Neural cell (in vitro differentiated cells): ENCODE results near the gene DEGS2. TPM values are rescaled to one million over a fixed set of nuclear protein-coding genes. Genes with fewer than 3 reads are reported as not detected.

Experiments used
- H2AFZ ChIP-seq: fragments of 200-600, 300-800 bp; sonication (generic), shearing (Covaris generic); 2 replicates; pipeline ENCODE4 v1.6.0; 2014; ENCODE audit warnings: low read depth, mild to moderate bottlenecking, antibody characterized with exemption, low read length, moderate library complexity
- H3F3A ChIP-seq: fragments of 200-600 bp; shearing (Covaris generic); 2 replicates; pipeline ENCODE4 v1.6.1; 2016; ENCODE audit warnings: mild to moderate bottlenecking, moderate library complexity, mixed read lengths, antibody characterized with exemption, low read length; ENCODE audit not compliant: insufficient read depth, poor library complexity, severe bottlenecking
- H3K27ac ChIP-seq: fragments of 200-600, 300-800 bp; sonication (generic), shearing (Covaris generic); 2 replicates; pipeline ENCODE4 v1.5.1; 2014; ENCODE audit warnings: mild to moderate bottlenecking, low read length, moderate library complexity
- H3K27me3 ChIP-seq: fragments of 300-800, 200-600 bp; sonication (generic), shearing (Covaris generic); 2 replicates; pipeline ENCODE4 v1.6.0; 2014; ENCODE audit warnings: mild to moderate bottlenecking, low read depth, low read length, moderate library complexity; ENCODE audit not compliant: insufficient read depth
- H3K36me3 ChIP-seq: fragments of 300-800, 200-600 bp; sonication (generic), shearing (Covaris generic); 2 replicates; pipeline ENCODE4 v1.5.1; 2014; ENCODE audit warnings: mild to moderate bottlenecking, antibody characterized with exemption, low read length, moderate library complexity; ENCODE audit not compliant: insufficient read depth
- H3K4me2 ChIP-seq: fragments of 300-800, 200-600 bp; sonication (generic), shearing (Covaris generic); 2 replicates; pipeline ENCODE4 v1.6.0; 2014; ENCODE audit warnings: mild to moderate bottlenecking, low read length
- H3K4me3 ChIP-seq: fragments of 300-800, 200-600 bp; sonication (generic), shearing (Covaris generic); 2 replicates; pipeline ENCODE4 v1.5.1; 2014; ENCODE audit warnings: mild to moderate bottlenecking, low read length, moderate library complexity
- H3K79me2 ChIP-seq: fragments of 200-600 bp; shearing (Covaris generic); replicated peaks from 2 replicates; pipeline ENCODE4 v1.6.0; 2014; ENCODE audit warnings: mild to moderate bottlenecking, low read length, moderate library complexity; ENCODE audit not compliant: insufficient read depth
- H3K9ac ChIP-seq: fragments of 300-800, 200-600 bp; sonication (generic), shearing (Covaris generic); 2 replicates; pipeline ENCODE4 v1.6.1; 2016; ENCODE audit warnings: mild to moderate bottlenecking, low read length, mixed read lengths
- H3K9me2 ChIP-seq: fragments of 200-600 bp; shearing (Covaris generic); 2 replicates; pipeline ENCODE4 v1.6.1; 2016; ENCODE audit warnings: mild to moderate bottlenecking, low read length, mixed read lengths; ENCODE audit not compliant: insufficient read depth
- H3K9me3 ChIP-seq: fragments of 200-600, 300-800 bp; sonication (generic), shearing (Covaris generic); 2 replicates; pipeline ENCODE4 v1.6.1; 2016; ENCODE audit warnings: mild to moderate bottlenecking, mixed run types, low read length, moderate library complexity, mixed read lengths
- H4K20me1 ChIP-seq: fragments of 200-600 bp; shearing (Covaris generic); 2 replicates; pipeline ENCODE4 v1.6.1; 2016; ENCODE audit warnings: mild to moderate bottlenecking, mixed run types; ENCODE audit not compliant: insufficient read depth
- EP300 ChIP-seq: fragments of 450-650 bp; conservative IDR thresholded peaks from 2 replicates; pipeline ENCODE4 v1.6.1; 2014; ENCODE audit warnings: antibody characterized with exemption, mild to moderate bottlenecking, moderate library complexity; ENCODE audit not compliant: poor library complexity, severe bottlenecking
- EZH2 ChIP-seq: fragments of 200-600, 300-800 bp; shearing (Covaris generic), sonication (generic); IDR thresholded peaks from 2 replicates; pipeline ENCODE4 v1.6.1; 2014; ENCODE audit warnings: antibody characterized with exemption, low read length, borderline replicate concordance, mild to moderate bottlenecking; ENCODE audit not compliant: insufficient read depth, poor library complexity, severe bottlenecking
- MXI1 ChIP-seq: fragments of 450-650 bp; conservative IDR thresholded peaks from 2 replicates; pipeline ENCODE4 v1.6.1; 2014; ENCODE audit warnings: antibody characterized with exemption, mild to moderate bottlenecking; ENCODE audit not compliant: poor library complexity, severe bottlenecking
- POLR2AphosphoS5 ChIP-seq: IDR thresholded peaks from 2 replicates; pipeline ENCODE4 v1.6.1; 2012
- RAD21 ChIP-seq: fragments of 450-650 bp; conservative IDR thresholded peaks from 2 replicates; pipeline ENCODE4 v1.6.1; 2014; ENCODE audit warnings: antibody characterized with exemption, mild to moderate bottlenecking, moderate library complexity
- REST ChIP-seq: IDR thresholded peaks from 2 replicates; pipeline ENCODE4 v1.6.1; 2012; ENCODE audit warnings: borderline replicate concordance
- SMC3 ChIP-seq: fragments of 450-650 bp; conservative IDR thresholded peaks from 2 replicates; pipeline ENCODE4 v1.6.1; 2014; ENCODE audit warnings: antibody characterized with exemption, mild to moderate bottlenecking, moderate library complexity; ENCODE audit not compliant: poor library complexity
- TAF1 ChIP-seq: IDR thresholded peaks from 2 replicates; pipeline ENCODE4 v1.6.1; 2012; ENCODE audit warnings: low read depth
- polyA plus RNA-seq: library from polyadenylated mRNA; depleted of rRNA; stranded (reverse); fragments of >200 nt; gene quantifications from 2 replicates; pipeline ENCODE4 v1.2.3, GENCODE V29; 2014
- TF ChIP-seq, protein P1 (sequence below): fragments of 450-650 bp; IDR thresholded peaks from 2 replicates; pipeline ENCODE4 v1.5.1; 2014; ENCODE audit warnings: antibody characterized with exemption, mild to moderate bottlenecking, moderate library complexity; ENCODE audit not compliant: poor library complexity, severe bottlenecking

The DEGS2 gene
- polyA plus RNA-seq, 1 donor from 2014 or later: 0.37 TPM

DNA sequence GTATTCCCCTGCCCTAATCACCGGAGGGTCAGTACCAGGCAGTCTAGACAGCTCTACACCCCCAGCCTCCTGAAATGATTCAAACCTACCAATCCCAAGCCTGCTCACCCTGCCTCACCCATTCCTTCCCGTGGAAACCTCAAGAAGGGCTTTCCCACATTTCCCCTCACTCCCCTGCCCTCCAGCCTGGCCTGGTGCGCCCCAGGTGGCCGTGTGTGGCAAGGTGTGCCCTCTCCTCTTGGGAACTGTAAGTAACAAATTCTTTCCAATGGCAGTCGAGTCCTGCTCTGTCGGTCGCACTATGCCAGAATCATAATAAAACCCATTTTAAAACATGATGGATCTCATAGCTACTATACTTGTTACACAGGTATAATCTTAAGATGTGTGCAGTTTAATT lies 13.9 kb upstream of the DEGS2 start:
- no peak overlapping the region for H3K4me2 ChIP-seq

GRCh38 chr14:100172811-100173210 lies 13.4 kb upstream of the DEGS2 start:
- H2AFZ ChIP-seq: no peak overlapping the region
- no peaks in the 10 kb centered on the region for H3F3A ChIP-seq
- H3K27me3 ChIP-seq: no peaks in the 10 kb centered on the region
- H3K4me3 ChIP-seq: no peak overlapping the region
- no peak overlapping the region for H3K4me2 ChIP-seq
- H3K9me3 ChIP-seq: no peaks in the 10 kb centered on the region
- H3K79me2 ChIP-seq: no peaks in the 10 kb centered on the region
- no peaks in the 10 kb centered on the region for H3K9me2 ChIP-seq
- H3K27ac ChIP-seq: no peak overlapping the region
- no peaks in the 10 kb centered on the region for H4K20me1 ChIP-seq
- H3K36me3 ChIP-seq: no peaks in the 10 kb centered on the region
- no peak overlapping the region for H3K9ac ChIP-seq
- no peak for TF ChIP-seq TAF1
- no peak for TF ChIP-seq SMC3
- TF ChIP-seq REST: no peak
- TF ChIP-seq EZH2: no peak
- no peak for TF ChIP-seq EP300
- no peak for TF ChIP-seq POLR2AphosphoS5
- TF ChIP-seq MXI1: no peak
- TF ChIP-seq, protein P1, sequence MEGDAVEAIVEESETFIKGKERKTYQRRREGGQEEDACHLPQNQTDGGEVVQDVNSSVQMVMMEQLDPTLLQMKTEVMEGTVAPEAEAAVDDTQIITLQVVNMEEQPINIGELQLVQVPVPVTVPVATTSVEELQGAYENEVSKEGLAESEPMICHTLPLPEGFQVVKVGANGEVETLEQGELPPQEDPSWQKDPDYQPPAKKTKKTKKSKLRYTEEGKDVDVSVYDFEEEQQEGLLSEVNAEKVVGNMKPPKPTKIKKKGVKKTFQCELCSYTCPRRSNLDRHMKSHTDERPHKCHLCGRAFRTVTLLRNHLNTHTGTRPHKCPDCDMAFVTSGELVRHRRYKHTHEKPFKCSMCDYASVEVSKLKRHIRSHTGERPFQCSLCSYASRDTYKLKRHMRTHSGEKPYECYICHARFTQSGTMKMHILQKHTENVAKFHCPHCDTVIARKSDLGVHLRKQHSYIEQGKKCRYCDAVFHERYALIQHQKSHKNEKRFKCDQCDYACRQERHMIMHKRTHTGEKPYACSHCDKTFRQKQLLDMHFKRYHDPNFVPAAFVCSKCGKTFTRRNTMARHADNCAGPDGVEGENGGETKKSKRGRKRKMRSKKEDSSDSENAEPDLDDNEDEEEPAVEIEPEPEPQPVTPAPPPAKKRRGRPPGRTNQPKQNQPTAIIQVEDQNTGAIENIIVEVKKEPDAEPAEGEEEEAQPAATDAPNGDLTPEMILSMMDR: no peak

More for the DNA sequence above, 13.9 kb upstream of the DEGS2 start:
- Histone ChIP-seq H4K20me1 (no peaks in the 10 kb centered on the region), H3K9ac (no peak overlapping the region), H3K9me2 (no peaks in the 10 kb centered on the region), H2AFZ (no peak overlapping the region), H3K27ac (no peak overlapping the region), H3K27me3 (no peaks in the 10 kb centered on the region), H3K4me3 (no peak overlapping the region), H3K79me2 (no peaks in the 10 kb centered on the region), H3F3A (no peaks in the 10 kb centered on the region), H3K36me3 (no peaks in the 10 kb centered on the region), H3K9me3 (no peaks in the 10 kb centered on the region)
- no peak for TF ChIP-seq REST
- no peak for TF ChIP-seq POLR2AphosphoS5
- TF ChIP-seq EZH2: no peak
- TF ChIP-seq SMC3: no peak
- no peak for TF ChIP-seq MXI1
- TF ChIP-seq, protein P1: no peak
- TF ChIP-seq EP300: no peak
- TF ChIP-seq RAD21: no peak
- no peak for TF ChIP-seq TAF1
